GM19452 (cell line): ENCODE results near the gene QSER1.
"Not testable (repeated sequence)": the region's sequence is repeated elsewhere in the genome, so short reads cannot be mapped to it uniquely, and the experiment has no call there.

ENCODE experiments used
- ATAC-seq: cut with Tn5 transposase; IDR thresholded peaks from one replicate; pipeline ENCODE4 v1.9.1; 2021; ENCODE audit not compliant: unreplicated experiment

Gene QSER1

DNA sequence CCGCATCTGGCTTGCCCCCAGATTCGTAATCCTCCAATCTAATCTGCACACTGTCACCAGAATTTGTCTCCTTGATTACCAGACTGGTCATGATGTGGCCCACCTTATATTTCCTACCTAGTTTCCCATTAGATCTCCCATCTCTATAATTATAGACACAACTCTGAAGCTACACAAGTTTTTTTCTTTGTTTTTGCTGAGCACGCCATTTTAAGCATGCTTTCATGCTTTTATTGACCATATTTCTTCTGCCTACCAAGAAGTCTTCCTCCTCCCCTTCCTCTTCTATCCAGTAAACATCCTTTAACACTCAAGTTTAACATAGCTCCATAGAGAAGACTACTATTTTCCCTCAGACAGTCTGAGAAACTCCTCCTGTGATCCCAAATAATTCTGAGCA, 98.8 kb downstream of the QSER1 start:
- ATAC-seq = no peak

DNA sequence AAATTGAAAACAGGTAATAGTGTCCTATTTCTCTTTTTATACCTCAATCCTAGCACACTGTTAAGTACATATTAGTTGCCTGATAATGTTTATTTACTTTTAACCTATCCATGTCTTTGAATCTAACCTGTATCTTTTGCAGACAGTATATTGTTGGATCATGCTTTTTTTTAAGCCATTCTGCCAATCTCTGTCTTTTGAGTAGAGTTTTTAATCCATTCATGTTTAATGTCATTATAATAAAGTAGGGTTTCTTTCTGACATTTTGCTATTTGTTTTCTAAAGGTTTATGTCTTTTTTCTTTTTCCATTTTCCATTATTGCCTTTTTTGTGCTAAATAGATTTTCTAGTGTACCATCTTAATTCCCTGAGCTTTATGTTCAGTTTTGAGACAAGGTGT, 99.3 kb downstream of the QSER1 start:
- ATAC-seq = no peak

DNA sequence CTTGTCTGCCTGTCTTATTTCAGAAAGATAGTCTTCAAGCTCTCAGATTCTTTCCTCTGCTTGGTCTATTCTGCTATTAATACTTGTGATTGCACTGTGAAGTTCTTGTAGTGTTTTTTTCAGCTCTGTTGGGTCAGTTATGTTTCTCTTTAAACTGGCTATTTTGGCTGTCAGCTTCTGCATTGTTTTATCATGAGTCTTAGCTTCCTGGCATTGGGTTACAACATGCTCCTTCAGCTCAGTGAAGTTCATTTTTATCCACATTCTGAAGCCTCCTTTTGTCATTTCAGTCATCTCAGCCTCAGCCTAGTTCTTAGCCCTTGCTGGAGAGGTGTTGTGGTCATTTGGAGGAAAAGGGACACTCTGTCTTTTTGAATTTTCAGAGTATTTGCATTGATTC, 107.6 kb downstream of the QSER1 start:
- ATAC-seq = no peak

DNA sequence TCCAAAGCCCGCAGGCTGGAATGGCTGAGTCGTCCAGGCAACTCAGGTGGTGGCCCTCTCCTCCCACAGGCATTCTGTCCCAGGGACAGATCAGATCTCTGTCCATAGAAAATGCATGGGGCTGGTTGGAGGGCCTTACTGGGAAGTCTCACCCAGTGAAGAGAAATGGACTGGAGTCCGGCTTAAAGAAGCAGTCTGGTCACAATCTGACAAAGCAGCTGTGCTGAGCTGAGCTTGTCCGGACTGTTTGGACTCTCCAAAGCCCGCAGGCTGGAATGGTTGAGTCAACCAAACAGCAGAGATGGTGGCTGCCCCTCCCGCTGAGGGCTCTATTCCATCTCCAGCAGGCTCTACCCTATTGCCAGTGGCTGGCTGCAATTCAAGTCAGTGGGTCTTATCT, 108.7 kb downstream of the QSER1 start:
- ATAC-seq = no peak

DNA sequence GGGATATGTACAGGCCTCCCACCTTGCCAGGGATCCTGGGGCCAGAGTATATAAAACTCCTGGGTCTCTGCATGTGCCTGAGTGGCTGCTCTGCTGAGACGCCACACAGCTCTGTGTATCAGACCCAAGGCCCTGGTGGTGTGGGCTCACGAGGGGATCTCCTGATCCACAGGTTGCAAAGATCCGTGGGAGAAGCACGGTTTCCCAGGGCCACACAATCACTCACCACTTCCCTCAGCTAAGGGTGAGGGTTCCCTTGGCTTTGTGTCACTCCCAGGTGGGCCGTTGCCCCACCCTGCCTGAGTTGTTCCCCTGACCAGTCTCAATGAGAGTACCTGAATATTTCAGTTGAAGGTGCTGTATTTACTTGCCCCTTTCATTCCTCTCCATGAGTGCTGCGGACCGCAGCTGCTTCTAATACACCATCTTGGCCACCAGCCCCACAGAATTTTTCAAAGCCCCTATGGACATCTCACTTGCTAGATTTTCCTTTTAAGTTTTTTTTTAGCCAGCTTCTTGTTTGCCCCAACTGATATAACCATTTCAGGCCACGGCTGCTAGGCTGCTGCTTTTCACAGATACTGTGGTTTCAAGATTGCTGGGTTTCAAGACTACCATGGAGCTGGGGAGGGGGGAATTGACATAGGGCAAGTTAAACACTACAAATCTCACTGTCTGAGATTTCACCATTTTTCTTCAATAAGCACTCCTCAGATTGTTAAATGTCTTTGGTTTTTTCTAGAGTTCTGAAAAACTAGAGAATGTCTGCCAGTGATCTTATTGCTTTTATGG, 109.3 kb downstream of the QSER1 start:
- no peak for ATAC-seq

DNA sequence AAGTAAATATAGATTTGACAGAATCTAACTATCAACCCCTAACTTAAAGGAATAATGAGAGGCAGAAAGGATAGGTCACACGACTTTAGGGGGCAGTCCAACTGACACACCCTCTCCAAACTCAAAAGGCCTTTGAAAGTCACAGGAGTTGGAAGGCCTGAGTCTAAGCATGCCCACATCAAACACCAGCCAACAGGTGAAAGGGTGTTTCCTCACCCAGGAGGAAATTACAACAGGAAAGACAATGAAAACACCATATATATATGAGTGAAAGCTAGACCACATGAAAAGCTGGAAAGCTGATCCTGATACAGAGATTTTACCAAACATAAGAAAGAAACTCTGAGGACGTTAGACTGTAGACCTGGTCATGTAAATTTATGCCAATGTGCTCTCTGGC, 112.6 kb downstream of the QSER1 start:
- ATAC-seq = no peak

DNA sequence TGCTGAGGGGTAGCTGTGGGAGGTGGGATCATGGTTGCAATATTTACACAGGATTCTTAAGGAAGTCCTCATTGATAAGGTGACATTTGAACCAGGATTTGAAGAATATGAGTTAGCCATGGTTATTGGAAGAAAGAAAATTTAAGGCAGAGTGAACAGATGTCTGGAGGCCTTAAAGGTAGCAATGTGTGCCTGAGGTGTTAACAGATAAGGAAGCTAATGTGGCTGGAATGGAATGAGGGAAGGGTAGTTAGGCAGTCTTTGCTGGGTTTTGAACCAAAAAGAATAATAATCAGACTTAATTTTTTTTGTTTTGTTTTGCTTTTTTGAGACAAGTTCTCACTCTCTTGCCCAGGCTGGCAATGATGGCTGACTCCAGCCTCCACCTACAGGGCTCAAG, 113.4 kb downstream of the QSER1 start:
- ATAC-seq = no peak

DNA sequence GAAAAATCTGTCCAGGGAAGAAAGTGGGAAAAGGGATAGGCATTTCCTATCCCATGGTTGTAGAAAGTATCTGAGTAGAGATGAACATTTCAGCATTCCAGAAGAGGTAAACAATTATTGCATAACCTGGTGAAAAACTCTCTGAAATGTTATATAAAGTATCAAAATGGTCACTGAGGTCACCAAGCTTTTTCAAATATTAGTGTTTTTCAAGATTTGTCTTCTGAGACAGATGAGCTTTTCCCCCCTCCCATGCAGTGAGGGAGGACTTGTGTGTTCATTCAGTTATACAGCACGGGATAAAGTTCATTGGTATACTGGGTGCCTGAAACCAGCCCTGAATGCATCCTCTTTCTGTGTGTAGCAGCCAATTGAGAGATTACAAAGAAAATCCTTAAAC, 121.1 kb downstream of the QSER1 start:
- no peak for ATAC-seq

DNA sequence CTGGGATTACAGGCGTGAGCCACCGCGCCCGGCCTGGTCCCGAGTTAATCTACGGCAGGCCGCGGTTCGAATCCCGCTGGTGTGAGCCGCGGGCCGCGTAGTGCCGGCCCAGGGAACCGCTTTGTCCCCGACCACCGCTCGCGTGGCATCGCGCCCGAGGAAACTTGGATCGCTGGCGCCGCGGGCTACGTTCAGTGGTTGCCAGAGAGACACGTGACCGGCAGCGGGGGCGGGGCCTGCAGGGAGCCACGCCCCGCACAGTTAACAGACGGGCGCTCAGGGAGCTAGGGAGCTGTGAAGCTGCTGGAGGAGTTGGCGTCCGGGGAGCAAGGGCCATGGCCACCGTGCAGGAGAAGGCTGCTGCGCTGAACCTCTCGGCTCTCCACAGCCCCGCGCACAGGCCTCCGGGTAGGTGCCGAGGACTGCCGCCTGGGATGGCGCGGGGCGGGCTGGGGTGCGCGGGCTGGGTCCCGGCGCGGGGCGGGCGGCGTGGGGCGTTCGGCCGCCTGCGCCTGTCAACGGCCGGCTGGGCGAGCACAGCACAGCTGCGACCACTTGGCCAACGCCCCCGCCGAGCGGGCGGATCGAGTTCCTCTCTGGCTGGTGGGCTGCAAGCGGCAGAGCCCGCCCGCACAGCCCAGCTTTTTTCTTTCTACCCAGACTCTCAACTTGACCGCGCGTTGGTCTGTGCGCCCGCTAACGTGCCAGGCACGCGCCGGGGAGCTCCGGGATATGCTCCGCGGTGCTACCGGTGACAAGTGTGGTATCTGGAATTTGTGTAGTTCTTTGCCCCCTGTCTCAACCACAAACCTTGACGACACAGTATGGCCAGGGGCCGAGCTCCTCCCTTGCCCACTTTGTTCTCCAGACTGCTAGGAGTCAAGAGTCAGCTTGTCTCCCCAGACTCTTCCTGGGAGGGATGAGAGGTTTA, 123.3 kb downstream of the QSER1 start, which contains the start of gene DEPDC7:
Gene DEPDC7, plus strand, starts transcription at position 258 of the 931 bp plus-strand sequence. Its CDS starts 78 bp downstream, at position 336.
- ATAC-seq = peak; percentile 63

DNA sequence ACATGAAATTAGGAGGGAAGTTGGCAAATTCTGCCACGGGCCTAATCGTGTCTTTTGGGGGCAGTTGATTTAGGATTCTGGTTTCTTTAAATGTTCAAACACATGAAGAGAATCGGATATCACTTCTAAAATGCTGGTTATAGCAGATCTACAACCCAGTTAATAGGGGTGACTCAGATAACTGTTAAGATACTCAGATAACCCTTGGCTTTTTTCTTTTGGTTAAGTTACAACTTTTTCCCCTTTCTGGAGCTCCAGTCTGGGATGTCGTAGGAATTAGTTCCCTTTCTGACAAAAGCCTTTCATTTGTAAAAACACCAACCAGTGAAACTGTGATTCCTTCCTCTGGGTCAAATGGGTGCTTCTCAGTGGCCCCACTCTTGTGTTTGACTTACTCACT, 124.0 kb downstream of the QSER1 start:
- no peak for ATAC-seq

DNA sequence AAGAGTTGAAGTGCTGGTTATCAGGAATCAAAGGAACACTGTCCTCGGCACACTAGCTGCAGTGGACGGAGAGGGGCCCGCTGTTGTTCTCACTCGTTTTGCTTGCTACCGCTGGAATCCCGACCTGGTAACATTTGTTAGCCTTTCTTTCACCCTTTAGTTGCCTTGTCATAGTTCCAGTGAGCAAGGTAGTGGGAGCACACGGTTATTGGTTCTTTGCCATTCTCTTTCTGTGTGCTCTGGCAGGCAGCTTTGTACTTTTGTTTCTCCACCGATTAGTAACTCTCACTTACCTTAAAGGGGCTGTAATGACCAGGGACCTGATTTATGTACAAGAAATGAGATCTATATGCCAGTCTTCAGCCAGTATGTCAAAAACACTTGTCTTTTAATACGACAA, 124.9 kb downstream of the QSER1 start:
- no peak for ATAC-seq

DNA sequence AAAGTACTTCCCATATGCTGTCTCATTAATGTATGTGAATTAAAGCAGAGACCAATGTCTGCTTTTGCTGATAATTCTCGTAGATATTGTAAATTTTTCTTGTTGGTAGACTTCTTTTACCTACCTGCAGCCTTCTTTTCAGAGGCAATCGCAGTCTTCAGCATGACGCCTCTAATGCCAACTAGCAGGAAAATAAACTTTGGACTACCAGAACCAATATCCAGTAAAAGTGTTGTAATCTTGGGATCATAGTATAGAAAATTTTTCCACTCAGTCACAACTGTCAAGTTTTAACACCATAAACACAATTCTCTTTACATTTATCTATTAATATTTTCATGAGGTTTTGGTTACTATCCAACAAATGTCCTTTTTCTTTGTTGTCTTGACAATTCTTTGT, 125.4 kb downstream of the QSER1 start:
- ATAC-seq = no peak

DNA sequence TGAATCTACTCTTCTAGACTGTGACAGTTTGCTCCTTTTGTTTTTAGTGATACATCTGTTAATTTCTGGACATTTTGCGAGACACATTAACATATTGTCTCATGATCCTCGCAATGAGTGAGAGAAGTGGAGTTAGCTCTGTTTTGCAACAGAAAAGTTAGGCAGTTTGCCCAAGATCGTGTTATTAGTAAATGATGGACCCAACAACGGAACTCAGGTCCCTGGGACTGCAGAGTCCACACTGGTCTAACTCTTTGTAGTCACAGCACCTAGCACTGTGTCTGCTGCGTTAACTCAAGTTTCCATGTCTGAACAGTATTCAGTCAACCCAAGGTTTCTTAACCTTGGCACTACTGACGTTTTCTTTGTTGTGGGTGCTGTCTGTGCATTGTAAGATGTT, 126.2 kb downstream of the QSER1 start:
- ATAC-seq = no peak

DNA sequence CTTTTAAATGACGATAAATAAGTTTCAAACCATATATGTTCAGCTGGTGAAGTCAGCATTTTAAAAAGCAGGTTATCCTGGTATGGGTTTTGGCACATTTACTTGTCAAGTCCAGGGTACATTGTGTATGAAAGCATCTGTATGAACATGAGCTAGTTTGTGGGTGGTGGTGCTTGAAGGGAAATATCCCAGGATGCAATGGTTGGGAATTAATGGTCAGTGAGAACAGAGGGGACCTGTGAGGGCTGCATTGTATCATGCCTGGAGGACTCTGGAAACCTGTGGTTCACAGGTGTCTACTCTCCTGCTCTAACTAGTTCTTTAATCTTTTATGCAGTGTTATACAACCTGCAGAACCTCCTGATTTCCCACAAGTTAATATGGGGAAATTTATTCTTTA, 128.9 kb downstream of the QSER1 start:
- ATAC-seq = no peak

DNA sequence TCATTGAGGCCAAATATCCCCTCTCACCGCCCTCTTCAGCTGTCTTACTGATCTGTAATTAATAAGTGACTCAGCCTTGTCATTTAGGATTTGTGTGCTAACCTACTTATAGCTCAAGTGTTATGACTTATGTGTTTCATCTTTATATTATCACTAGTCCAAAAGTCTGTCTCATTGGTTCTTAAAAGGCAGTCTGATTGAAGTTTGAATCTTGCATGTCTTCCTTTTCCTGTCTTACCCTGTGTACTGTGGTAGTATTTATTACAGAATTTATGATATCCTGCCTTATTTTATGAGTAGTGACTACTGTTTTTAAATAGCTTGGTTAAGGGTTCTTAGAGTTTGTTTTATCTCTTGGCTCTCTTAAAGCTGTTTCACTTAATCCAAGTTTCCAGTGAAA, 129.3 kb downstream of the QSER1 start:
- ATAC-seq = no peak

DNA sequence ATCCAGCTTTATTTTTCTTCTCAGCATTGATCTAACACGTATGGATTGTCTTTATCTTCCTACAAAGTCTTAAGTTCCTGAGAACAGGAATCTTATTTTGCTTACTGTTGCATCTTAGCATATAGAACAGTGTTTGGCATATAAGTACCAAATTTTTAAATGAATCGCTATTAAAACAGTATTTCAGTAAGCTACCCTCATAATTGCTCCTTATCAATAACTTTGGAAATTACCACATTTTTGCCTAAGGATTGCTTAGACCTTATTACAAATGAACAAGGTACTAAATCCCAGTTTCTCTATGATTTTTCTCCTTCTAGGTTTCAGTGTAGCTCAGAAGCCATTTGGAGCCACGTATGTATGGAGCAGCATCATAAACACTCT, 132.7 kb downstream of the QSER1 start:
- no peak for ATAC-seq

DNA sequence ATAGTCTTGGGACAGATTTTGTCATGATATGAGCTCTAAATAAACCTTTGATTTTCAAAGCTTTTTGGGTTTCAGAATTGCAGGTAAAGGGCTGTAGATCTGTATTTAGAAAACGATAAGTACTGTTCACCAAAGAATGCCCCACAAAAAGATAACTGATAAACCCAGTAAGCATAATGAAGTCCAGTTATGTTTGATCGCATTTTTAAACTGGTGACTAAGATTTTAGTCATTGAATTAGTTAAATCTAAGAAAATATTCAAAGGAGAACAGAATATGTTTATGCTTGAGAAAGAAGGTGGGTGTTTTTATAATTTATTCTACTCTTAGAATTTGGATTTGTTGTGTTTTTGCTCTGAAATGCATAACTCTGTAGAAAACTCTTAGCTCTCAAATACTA, 134.6 kb downstream of the QSER1 start:
- ATAC-seq = no peak

DNA sequence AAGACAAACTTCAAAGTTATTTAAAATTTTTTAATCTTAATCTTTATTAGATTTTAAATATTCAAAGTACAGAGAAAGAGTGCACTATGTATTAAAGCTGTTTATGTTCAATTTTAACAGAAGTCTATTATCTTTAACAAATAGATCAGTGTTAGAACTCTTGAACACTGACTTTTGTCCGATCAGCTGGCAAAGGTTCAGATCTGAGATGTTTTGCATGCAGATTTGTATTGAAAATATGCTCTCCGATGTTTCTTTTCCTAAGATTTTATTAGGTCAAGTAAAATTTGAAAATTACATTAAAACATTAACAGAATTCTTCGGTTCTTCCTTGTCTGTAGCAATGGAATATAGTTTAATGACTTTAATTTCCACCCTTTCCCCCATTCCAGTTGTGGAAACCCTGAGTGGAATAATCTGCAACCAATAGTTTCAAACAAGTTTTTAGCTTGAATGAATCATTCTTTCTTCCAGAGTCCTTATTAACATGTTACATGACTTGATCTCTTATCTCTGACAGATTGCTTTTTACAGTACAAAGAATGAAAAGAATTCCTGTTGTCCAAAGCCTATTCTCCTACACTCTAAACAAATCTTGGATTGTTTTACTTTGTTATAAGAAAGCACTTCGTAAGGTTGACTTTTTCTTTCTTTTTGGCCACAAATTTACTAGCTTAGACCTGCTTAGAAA, 135.4 kb downstream of the QSER1 start:
- ATAC-seq = no peak

DNA sequence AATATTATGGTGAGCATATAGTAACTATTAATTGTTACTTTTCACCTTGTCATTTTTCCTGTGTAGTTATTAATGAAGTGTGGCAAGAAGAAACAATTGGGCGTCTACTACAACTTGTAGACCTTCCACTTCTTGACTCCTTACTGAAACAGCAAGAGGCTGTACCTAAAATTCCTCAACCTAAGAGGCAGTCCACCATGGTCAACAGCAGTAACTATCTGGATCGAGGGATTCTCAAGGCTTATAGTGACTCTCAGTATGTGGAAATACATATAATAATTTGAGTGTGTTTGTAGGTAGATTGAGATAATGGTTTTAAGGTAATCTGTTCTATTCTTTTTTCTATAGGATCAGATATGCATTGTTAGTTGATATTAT, 135.9 kb downstream of the QSER1 start:
- no peak for ATAC-seq

DNA sequence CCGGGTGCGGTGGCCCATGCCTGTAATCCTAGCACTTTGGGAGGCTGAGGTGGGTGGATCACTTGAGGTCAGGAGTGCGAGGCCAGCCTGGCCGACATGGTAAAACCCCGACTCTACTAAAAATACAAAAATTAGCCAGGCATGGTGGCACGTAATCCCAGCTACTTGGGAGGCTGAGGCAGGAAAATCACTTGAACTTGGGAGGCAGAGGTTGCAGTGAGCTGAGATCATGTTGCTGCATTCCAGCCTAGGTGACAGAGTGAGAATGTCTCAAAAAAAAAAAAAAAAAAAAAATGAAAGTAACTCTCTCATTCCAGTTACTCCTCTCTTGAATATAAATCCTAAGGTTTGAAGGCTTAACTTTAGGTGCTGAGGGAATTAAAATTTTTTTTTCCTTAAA, 136.6 kb downstream of the QSER1 start:
- ATAC-seq = not testable (repeated sequence)
